NCI-H128 (cell line): ENCODE measurements around the gene POSTN.

Experiments used
- DNase-seq: peaks from one replicate; lab custom pipeline; 2025; ENCODE audit not compliant: unreplicated experiment; lab: John Stamatoyannopoulos, UW

POSTN gene, protein sequence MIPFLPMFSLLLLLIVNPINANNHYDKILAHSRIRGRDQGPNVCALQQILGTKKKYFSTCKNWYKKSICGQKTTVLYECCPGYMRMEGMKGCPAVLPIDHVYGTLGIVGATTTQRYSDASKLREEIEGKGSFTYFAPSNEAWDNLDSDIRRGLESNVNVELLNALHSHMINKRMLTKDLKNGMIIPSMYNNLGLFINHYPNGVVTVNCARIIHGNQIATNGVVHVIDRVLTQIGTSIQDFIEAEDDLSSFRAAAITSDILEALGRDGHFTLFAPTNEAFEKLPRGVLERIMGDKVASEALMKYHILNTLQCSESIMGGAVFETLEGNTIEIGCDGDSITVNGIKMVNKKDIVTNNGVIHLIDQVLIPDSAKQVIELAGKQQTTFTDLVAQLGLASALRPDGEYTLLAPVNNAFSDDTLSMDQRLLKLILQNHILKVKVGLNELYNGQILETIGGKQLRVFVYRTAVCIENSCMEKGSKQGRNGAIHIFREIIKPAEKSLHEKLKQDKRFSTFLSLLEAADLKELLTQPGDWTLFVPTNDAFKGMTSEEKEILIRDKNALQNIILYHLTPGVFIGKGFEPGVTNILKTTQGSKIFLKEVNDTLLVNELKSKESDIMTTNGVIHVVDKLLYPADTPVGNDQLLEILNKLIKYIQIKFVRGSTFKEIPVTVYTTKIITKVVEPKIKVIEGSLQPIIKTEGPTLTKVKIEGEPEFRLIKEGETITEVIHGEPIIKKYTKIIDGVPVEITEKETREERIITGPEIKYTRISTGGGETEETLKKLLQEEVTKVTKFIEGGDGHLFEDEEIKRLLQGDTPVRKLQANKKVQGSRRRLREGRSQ

DNA sequence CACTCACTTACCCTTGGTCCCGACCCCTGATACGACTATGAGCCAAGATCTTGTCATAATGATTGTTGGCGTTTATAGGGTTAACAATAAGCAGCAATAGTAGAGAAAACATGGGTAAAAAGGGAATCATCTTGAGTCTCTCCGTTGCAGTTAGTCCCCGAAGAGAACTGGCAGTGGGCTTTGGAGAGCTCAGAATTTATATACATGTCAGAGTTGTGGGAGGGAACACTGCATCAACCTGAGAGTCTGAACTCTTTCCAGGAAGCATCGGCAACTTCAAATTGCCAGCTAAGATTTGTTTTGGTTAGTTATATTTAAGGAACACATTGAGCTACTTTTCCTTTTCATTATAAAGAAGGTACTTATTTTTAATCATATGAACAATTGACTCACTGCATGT, at the start of gene POSTN:
POSTN (minus strand) TSS at position 172 of the 400 bp plus-strand sequence; CDS start at position 130, 42 bp downstream.
- no peak for DNase-seq

DNA sequence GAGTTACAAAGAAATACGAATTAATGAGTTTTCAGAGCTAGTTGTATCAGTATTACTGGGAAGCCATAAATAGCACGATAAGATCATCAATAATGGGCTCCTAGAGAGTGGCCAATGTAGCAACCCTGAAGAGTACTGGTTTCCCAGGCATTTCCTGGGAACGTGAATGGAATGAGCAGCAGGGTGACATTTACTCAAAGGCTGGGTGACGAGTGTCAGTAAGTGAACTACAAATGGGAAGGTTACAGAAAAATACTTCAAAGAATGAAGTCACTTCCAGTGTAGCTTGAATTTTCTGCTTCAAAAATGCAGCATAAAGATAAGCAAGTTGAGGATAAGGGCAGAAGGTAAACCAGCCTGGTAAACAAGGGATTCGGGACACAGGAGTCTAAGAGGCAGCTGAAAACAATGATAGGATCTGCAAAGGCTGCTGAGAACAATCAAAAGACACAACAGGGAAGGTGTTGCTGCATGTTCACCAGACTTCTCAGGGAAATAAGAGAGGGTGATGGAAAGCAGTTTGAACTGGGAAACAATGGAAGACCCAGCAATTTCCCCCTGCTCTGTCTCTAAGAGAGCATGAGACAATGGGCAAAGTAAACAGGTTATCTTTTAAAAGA, 48.6 kb upstream of the POSTN start:
- no peak for DNase-seq

DNA sequence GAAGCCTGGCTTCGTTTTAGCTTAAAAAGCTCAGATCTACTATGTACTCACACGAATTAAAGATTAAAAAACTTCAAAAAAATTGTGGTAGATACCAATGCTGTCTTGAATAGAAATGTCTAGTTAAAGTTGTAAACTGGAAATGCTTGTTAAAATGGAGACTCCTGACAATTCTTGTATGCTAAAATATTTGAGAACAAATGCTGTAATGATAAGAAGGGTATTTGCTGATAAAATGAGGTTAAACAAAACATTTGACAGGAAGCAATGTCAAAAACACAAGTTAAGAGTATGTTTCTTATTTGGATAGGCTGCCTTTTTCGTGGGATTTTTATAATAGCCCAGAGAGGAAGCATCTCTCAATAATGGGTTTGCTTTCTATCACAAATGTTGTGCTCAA, 48.0 kb upstream of the POSTN start:
- DNase-seq: no peak

DNA sequence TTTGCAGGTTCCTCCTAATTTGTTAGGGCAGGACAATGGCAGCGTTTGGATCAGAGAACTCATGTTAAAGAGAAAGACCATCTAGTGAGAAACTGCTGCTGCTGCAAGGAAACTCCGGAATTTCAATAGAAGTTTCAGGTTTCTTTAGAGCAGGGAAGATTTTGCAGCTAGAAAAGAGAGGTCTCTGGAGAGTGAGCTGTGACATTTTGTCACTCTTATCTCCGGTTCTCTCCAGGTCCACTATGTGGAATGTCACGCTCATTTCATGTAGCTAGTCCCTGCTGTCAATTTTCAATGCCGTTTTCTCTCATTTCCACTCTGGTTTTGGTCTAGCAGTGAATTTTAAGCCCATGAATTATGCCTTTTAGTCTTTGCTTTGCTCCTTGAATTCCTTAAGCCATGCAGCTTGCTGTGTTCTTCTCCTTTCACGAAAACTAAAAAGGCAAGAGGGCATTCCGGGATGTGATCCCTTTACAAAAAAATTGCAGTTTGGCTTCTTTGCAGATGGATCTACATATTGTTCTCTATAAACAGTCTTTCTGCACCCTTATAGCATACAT, 46.7 kb upstream of the POSTN start:
- no peak for DNase-seq

DNA sequence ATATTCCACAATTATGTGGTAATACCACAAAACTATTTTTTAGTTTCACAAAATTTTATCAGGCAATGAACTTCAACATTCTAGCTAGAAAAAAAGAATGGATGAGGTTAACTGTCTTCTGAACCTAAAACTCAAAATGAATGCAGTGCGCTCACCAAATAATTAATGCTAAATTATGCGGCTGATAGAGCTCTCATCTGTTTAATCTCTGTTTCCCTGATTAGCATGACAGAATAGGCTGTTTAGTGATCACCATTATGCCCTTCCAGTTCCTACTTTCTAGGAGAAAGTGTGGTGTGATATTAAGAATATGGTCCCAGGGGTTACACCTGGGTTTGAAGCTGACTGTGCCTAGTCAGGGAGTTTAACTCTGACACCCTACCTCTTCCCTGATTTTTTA, 42.8 kb upstream of the POSTN start:
- no peak for DNase-seq

DNA sequence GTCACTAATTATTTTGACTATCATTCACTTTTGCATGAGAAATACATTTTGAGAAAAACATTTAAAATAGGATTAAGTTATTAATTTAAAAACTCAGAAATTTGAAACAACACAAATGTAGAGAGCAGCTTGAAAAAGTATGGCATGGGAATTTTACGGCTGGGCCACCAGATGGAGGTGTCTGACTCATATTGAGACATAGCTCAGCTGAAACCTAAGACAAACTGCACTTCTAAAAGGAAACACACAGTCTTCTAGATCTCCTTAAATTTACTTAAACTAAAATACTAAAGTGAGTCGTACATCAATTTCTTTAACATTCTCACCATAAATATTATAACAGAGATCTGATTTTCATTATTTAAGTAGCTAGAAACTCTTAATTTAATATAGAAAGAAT, 41.9 kb upstream of the POSTN start:
- no peak for DNase-seq

DNA sequence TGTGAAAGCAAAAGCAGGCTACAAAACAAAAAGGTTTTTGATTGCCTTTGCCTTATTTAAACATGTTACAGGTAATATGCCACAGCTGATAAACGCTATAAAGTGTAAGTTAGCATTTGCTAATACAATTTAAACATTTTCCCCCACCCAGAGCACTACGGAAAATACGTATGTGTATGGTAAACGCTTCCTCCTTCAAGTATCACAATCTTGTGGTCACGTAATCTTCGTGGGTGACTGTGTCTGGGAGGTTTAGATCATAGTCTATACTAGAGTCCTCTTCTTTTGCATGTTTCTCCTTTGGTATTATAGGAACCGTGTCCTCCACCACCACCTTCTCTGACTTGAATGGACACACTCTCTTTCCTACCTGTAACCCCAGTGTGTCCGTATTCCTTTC, 38.1 kb upstream of the POSTN start:
- no peak for DNase-seq

DNA sequence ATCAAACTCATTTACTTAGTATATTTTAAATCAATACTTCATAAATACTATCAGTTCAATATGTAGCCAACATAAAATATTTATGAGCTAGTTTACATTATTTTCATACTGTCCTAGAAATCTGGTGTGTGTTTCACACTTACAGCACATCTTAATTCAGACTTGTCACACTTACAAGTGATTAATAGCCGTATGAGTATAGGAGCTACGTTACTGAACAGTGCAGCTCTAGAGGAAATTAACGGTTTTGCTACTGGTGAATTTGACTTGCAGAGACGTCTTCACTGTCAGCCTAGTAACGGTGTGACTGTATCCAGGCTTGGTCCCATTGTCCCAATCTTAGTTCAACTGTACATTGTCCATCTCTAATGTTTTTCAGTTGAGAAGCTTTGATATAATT, 33.7 kb upstream of the POSTN start:
- DNase-seq: no peak

DNA sequence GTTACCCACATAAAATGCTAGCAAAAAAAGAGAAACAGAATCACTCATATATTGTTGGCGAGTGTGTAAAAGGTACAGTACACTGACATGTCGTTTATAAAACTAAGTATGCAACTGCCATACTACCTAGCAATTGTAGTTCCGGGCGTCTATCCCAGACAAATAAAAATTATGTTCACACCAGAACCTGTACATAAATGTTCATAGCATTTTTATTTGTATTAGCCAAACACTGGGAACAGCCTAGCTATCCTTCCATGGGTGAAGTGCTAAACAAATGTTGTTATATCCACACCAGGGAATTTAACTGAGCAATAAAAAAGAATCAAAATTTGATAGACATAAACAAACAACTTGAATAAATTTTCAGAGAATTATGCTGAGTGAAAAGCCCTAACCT, 28.9 kb upstream of the POSTN start:
- no peak for DNase-seq

DNA sequence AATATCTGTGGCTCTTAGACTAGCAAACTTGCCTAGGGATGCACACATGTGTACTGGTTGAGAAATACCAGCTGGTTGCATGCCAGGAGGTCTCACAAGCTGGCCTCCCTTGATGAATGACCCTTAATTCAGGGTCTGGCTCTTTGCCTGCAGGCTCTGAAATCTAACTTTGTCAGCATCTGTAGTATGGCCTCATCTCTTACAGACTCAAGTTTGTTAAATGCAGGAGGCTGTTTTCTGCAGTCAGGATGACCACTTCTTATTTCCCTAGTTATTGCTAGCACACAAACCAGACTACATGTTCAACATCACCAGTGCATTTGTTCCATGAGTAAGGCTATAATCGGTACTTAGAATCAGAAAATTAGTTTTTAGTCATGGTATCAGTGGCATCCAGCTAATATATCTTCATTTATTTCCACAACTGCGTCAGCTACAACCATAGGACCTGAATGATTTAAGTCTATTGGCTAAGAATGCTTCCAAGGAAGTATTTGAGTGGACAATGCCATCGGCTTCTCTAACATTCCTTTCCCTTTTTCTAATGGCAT, 23.3 kb upstream of the POSTN start:
- DNase-seq: no peak

DNA sequence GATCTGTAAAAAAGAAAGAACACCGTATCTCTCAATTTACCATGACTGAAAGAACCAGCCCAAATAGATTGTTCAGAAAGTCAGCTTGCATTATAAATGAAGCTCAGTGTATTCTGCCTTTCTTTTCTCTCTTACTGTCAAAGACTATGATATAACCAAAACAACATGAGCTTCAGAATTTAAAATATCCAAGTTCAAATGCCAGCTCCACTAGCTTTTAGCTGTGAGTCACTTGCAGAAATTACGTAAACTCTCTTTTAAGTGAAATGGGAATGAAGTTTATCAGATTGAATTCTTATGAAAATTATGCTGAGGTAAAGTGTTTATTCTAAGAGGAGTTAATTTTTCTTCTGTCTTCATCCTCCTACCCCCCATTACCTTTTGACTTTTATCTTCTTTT, 20.0 kb upstream of the POSTN start:
- DNase-seq: no peak

DNA sequence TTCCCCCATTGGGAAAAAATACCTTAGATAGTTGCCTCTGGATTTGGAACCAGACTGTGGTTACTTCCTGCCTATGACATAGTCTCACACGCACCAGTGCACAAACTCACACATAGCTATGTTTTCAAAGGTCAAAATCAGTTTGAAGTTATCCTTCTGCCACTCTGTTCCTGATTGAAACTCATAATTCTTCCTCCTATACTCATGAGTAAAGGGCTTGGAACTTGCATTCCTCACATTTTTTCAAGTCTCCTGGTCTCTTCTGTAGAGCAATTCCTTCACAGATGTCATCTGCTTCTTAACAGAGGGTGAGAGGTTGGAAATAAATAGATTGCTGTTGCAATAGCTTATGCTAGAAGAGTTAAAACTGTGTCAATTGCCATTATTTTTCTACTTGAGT, 18.6 kb upstream of the POSTN start:
- no peak for DNase-seq

DNA sequence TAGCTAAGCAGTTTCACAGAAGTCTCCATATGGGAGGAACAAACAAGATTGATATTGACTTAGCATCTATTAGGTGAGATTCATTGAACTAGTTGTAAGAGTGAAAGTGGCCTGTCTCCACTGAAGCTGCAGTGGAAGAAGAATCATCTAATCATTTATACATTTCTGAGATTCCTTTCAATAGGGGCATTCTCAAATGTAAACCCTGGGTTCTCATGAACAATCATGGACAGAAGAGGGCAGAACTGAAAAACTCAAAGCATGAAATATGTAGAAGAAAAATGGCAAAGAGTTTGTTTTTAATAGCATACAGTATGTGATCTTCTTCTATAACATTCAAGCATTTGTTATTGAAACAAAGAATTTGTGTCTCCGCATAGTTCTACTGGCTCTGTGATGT, 17.6 kb upstream of the POSTN start:
- no peak for DNase-seq

DNA sequence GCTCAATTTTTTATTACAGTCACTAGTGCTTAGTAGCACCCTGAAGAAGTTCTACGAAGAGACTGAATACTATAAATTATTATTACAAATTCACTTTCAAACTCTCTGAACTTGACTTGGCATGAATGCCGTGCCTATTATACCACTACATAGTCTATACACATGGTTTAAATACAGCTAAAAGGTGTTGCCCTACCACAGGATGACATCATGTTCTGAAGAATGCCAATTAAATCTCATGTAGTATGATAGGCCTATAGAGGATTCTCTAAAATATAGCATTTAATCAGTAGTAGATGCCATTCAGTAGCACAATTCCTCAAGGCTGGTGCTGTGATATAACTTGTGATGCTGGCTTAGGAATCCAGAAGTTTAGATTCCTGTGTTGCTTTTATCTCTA, 16.7 kb upstream of the POSTN start:
- DNase-seq: no peak

DNA sequence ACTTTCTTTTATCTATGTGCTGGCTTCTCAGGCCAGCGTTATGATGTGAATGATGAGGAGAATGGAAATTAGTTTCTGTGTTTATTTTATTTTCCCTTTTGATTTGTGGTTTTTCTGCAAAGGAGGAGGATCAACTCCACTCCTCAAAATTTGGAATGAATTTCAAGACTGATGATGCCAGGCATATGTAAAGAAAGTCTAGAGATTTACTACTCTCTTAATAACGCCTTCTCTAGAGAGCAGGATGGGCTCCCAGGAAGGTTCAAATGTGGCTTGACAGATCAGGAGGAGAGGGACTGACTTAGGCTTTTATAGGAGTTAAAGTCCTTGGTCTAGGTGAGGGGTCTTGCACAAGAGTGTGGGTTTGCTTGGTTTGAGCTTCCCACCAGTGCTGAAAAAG, 15.1 kb upstream of the POSTN start:
- no peak for DNase-seq

DNA sequence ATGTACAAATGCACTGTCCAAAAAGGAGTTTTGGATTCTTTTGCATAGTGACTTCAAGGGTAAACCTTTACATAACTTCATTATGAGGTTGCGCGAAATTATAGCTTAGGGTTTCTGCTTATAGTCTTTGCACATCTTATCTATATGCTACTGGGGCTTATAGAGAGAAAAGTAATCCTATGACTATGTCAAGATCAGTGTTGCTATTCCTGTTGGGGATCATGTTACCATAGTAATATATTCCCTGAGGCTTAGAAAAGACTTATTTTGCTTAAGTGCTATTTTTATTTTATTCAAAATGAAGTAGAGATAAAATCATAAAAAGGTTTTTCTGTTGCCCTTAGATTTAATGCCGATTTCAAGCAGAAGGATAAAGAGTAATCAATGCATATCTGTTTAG, 14.7 kb upstream of the POSTN start:
- no peak for DNase-seq

DNA sequence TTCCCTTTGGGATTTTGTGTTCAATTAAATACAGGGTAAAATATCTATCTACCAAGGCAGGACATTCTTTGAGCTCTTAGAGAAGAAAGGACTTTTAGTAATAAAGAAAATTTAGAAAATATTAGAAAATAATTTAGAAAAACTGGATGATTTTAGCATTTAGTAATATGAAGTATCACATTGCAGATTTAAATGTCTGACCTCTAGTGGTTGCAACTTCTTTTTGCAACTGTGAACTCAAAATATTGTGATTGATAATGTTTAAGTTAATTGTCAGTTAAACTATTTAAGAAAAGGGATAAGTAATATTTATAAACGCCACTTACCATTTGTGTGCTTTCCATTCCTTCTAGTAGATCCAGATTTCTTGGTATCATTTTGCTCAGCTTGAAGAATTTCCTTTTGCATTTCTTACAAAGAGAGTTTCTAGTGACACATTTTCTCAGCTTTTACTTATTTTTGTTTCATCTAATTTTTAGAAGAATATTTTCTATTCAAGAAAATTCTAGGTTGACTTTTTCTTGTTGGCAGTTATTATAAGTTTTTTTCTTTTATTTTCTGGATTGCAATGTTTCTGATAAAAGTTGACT, 10.3 kb upstream of the POSTN start:
- no peak for DNase-seq

DNA sequence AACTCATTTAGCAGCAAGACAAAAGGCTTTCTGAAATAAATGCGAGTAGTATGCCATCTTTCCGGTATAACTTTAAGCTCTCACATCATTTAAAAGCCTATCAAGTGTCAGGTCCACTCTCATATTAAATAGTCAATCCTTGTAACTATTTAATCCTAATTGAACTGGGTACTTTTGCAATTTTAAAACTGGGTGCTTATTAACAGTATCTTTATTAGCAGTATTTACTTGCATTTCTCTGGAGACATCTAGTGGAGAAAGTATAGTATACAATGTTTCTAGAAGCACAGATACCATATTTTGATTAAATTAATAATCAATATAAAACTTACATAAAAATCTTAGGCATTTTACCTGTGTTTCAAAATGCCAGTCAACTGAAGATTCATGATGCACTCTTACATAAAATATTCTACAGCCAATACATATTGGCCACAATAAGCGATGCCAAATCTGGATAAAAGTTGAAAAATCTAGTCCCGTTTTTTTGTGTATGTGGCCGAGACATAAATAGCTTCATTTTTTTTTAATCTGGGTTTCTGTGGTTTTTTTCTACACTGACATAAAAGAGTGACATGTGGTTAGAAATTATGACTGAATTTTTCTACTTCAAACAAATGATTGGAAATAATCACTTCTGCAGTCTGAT, 4.3 kb upstream of the POSTN start:
- DNase-seq: no peak

DNA sequence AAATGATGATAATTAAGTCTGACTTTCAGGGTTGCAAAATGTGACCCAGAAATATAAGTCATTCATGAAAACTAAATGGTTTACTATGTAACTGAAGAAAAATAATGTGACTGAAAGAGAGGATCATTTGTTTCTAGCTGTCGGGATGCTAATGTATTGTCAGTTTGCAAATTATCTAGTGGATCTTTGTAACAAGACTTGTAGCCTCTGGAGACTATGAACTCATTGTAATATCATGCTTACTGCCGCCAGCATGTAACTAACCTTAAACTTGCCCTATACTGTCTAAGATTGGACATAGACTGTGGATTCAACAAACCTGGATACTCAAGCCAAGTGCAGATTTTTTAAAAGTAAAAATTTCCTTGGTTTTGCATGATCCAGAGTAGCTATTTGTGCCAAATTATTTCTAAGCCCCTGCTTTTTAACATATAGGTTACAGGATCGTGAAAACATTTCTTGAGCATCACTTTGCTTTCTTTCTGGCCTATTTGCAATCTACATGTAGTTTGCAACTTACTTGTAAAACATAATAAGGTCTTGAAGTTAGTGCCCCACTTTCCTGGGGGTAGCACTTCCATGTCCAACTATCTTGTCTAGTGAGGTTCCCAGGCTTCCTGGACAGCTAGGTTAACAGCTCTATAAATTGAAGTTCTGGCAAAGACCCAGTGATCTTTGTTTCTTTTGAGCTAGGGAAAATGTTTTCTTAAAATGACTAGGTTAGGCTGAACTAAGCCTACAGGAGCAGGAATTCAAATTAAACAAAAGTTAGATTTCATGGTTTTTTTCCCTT, 3.3 kb upstream of the POSTN start:
- DNase-seq: no peak

DNA sequence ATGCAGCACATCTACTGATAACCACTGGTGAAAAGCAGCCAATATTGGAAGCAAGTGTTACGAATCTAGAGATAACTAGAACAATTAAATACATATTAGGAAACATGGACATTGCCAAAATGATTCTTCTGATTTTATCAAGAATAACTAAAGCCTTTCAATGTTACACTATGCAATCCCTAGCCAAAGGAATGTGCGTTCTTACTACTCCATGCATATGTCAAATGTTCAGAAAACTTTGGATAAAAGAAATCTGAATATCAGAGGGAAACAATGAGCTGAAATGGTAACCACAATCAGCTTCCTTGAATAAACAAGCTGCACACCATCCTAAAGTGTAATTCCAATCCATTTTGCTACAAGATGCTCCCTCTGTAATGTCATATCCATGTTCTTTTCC, 951 bp upstream of the POSTN start:
- no peak for DNase-seq
